Naive B cell (primary cell): ENCODE measurements around the gene BEAN1. TPM values are rescaled to one million over a fixed set of nuclear protein-coding genes. Genes with fewer than 3 reads are reported as not detected.
A peak's percentile ranks its signal among the peaks of the same experiment; 100 is the strongest.
"Not testable (repeated sequence)": the region's sequence is repeated elsewhere in the genome, so short reads cannot be mapped to it uniquely, and the experiment has no call there.

ENCODE experiments used
- ATAC-seq, 2 donors: fragments of 150-1000 bp; cut with Tn5 transposase; 2 replicates each; pipeline ENCODE4 v1.10.0; 2021; ENCODE audit warnings: low read depth in 2 of 2, mild to moderate bottlenecking in 2 of 2, moderate library complexity in 2 of 2
- DNase-seq: peaks from one replicate; pipeline ENCODE4 v3.0.0; 2022
- H3K27ac Mint-ChIP-seq, 6 donors: one replicate each; pipeline ENCODE4 v1.8.0; 2020 to 2022; ENCODE audit warnings: mild to moderate bottlenecking in 6 of 6, mixed read lengths in 6 of 6, moderate library complexity in 5 of 6, inconsistent platforms in 2 of 6
- H3K27me3 Mint-ChIP-seq, 3 donors: one replicate each; pipeline ENCODE4 v1.8.0; 2021 to 2022; ENCODE audit warnings: mixed read lengths in 3 of 3, mild to moderate bottlenecking in 1 of 3
- H3K36me3 Mint-ChIP-seq, 2 donors: one replicate each; pipeline ENCODE4 v1.8.0; 2020 to 2022; ENCODE audit warnings: mixed read lengths in 2 of 2, inconsistent platforms in 1 of 2, mild to moderate bottlenecking in 1 of 2
- H3K4me1 Mint-ChIP-seq, 3 donors: one replicate each; pipeline ENCODE4 v1.8.0; 2020 to 2022; ENCODE audit warnings: mixed read lengths in 3 of 3, inconsistent platforms in 1 of 3, mild to moderate bottlenecking in 1 of 3, moderate library complexity in 1 of 3
- H3K4me3 Mint-ChIP-seq, 8 donors: one replicate each; pipeline ENCODE4 v1.8.0; 2020 to 2022; ENCODE audit warnings: mild to moderate bottlenecking in 8 of 8, mixed read lengths in 8 of 8, moderate library complexity in 8 of 8, inconsistent platforms in 2 of 8
- H3K9me3 Mint-ChIP-seq, 7 donors: one replicate each; pipeline ENCODE4 v1.8.0; 2020 to 2022; ENCODE audit warnings: mixed read lengths in 7 of 7, mild to moderate bottlenecking in 5 of 7, inconsistent platforms in 2 of 7, moderate library complexity in 1 of 7
- polyA plus RNA-seq, 6 donors: library from polyadenylated mRNA; unstranded; fragments of 300-500 nt; fragmentation: Illumina TruSeq; gene quantifications; one replicate each; pipeline ENCODE4 v1.2.3, GENCODE V29; 2021; ENCODE audit warnings: low read depth in 6 of 6

BEAN1 gene
- polyA plus RNA-seq, 6 donors from 2014 or later: not detected

- not testable (repeated sequence) for H3K4me3 Mint-ChIP-seq, H3K36me3 Mint-ChIP-seq, ATAC-seq, H3K9me3 Mint-ChIP-seq, DNase-seq, H3K27ac Mint-ChIP-seq, H3K4me1 Mint-ChIP-seq
- H3K27me3 Mint-ChIP-seq: peaks cover 42 to 88% (median 80%) of the 10 kb centered on the region in 3 donors
Measured at GRCh38 chr16:66465946-66466345, 38.9 kb downstream of the BEAN1 start.

GRCh38 chr16:66466636-66467035, 39.5 kb downstream of the BEAN1 start:
- H3K27me3 Mint-ChIP-seq: peaks cover 39 to 86% (median 76%) of the 10 kb centered on the region in 3 donors
- DNase-seq, H3K27ac Mint-ChIP-seq, H3K9me3 Mint-ChIP-seq, H3K36me3 Mint-ChIP-seq, H3K4me1 Mint-ChIP-seq, ATAC-seq: not testable (repeated sequence)
- H3K4me3 Mint-ChIP-seq: peak overlapping the region in 1 of 8 donors; percentile 63

- Mint-ChIP-seq H3K4me3 (peak overlapping the region in 1 of 8 donors; percentile 66), H3K27ac (no peak overlapping the region), H3K9me3 (peaks cover 0 to 7% (median 4%) of the 10 kb centered on the region in 7 donors), H3K27me3 (peaks cover 34 to 82% (median 75%) of the 10 kb centered on the region in 3 donors), H3K4me1 (peaks cover 0 to 4% (median 0%) of the 10 kb centered on the region in 3 donors), H3K36me3 (no peaks in the 10 kb centered on the region)
- ATAC-seq (no peak), DNase-seq (no peak)
Measured at GRCh38 chr16:66467611-66468010, 40.5 kb downstream of the BEAN1 start.

- Mint-ChIP-seq H3K36me3 (no peaks in the 10 kb centered on the region), H3K9me3 (peaks cover 0 to 7% (median 4%) of the 10 kb centered on the region in 7 donors), H3K4me1 (peaks cover 0 to 4% (median 0%) of the 10 kb centered on the region in 3 donors), H3K4me3 (no peak overlapping the region), H3K27ac (no peak overlapping the region), H3K27me3 (peaks cover 29 to 74% (median 67%) of the 10 kb centered on the region in 3 donors)
- no peak for ATAC-seq
- no peak for DNase-seq
Measured at GRCh38 chr16:66468321-66468965, 41.3 kb downstream of the BEAN1 start.

GRCh38 chr16:66469291-66469946, 42.3 kb downstream of the BEAN1 start:
- ATAC-seq (no peak), DNase-seq (no peak)
- peaks cover 3 to 11% (median 8%) of the 10 kb centered on the region in 3 donors for H3K4me1 Mint-ChIP-seq
- no peak overlapping the region for H3K4me3 Mint-ChIP-seq
- peaks cover 0 to 7% (median 3%) of the 10 kb centered on the region in 7 donors for H3K9me3 Mint-ChIP-seq
- H3K27me3 Mint-ChIP-seq: peaks cover 22 to 66% (median 57%) of the 10 kb centered on the region in 3 donors
- no peaks in the 10 kb centered on the region for H3K36me3 Mint-ChIP-seq
- H3K27ac Mint-ChIP-seq: no peak overlapping the region

GRCh38 chr16:66469947-66470546, 43.0 kb downstream of the BEAN1 start:
- DNase-seq (no peak), ATAC-seq (no peak)
- Mint-ChIP-seq H3K27ac (peak overlapping the region in 2 of 6 donors; percentile 22 to 87), H3K27me3 (peaks cover 22 to 63% (median 57%) of the 10 kb centered on the region in 3 donors), H3K9me3 (peaks cover 0 to 7% (median 3%) of the 10 kb centered on the region in 7 donors), H3K4me1 (peaks cover 9 to 18% (median 14%) of the 10 kb centered on the region in 3 donors), H3K4me3 (peak overlapping the region in 1 of 8 donors; percentile 12), H3K36me3 (no peaks in the 10 kb centered on the region)

GRCh38 chr16:66470556-66470955, 43.5 kb downstream of the BEAN1 start:
- peak overlapping the region in 2 of 6 donors; percentile 22 to 87 for H3K27ac Mint-ChIP-seq
- H3K4me1 Mint-ChIP-seq: peaks cover 10 to 21% (median 19%) of the 10 kb centered on the region in 3 donors
- no peaks in the 10 kb centered on the region for H3K36me3 Mint-ChIP-seq
- H3K27me3 Mint-ChIP-seq: peaks cover 22 to 58% (median 57%) of the 10 kb centered on the region in 3 donors
- H3K9me3 Mint-ChIP-seq: peaks cover 0 to 7% (median 3%) of the 10 kb centered on the region in 7 donors
- DNase-seq: no peak
- no peak for ATAC-seq
- peak overlapping the region in 1 of 8 donors; percentile 12 for H3K4me3 Mint-ChIP-seq

- no peaks in the 10 kb centered on the region for H3K36me3 Mint-ChIP-seq
- H3K4me1 Mint-ChIP-seq: peaks cover 10 to 21% (median 19%) of the 10 kb centered on the region in 3 donors
- H3K4me3 Mint-ChIP-seq: no peak overlapping the region
- H3K27ac Mint-ChIP-seq: no peak overlapping the region
- ATAC-seq: no peak
- H3K27me3 Mint-ChIP-seq: peaks cover 20 to 55% (median 53%) of the 10 kb centered on the region in 3 donors
- H3K9me3 Mint-ChIP-seq: peaks cover 0 to 5% (median 2%) of the 10 kb centered on the region in 7 donors
- no peak for DNase-seq
Measured at GRCh38 chr16:66471264-66471663, 44.2 kb downstream of the BEAN1 start.

GRCh38 chr16:66471716-66472393, 44.8 kb downstream of the BEAN1 start:
- no peaks in the 10 kb centered on the region for H3K36me3 Mint-ChIP-seq
- peaks cover 10 to 21% (median 19%) of the 10 kb centered on the region in 3 donors for H3K4me1 Mint-ChIP-seq
- ATAC-seq (no peak), DNase-seq (no peak)
- H3K9me3 Mint-ChIP-seq: peaks cover 0 to 1% (median 0%) of the 10 kb centered on the region in 7 donors
- peaks cover 17 to 49% (median 49%) of the 10 kb centered on the region in 3 donors for H3K27me3 Mint-ChIP-seq
- no peak overlapping the region for H3K4me3 Mint-ChIP-seq
- H3K27ac Mint-ChIP-seq: no peak overlapping the region

GRCh38 chr16:66473051-66473571, 46.0 kb downstream of the BEAN1 start:
- H3K4me3 Mint-ChIP-seq: no peak overlapping the region
- H3K27ac Mint-ChIP-seq: no peak overlapping the region
- no peak for ATAC-seq
- no peak for DNase-seq
- peaks cover 16 to 21% (median 19%) of the 10 kb centered on the region in 3 donors for H3K4me1 Mint-ChIP-seq
- no peaks in the 10 kb centered on the region for H3K36me3 Mint-ChIP-seq
- H3K9me3 Mint-ChIP-seq: peaks cover 0 to 1% (median 0%) of the 10 kb centered on the region in 7 donors
- H3K27me3 Mint-ChIP-seq: peaks cover 10 to 45% (median 44%) of the 10 kb centered on the region in 3 donors

GRCh38 chr16:66473654-66474519, 46.8 kb downstream of the BEAN1 start:
- no peak for DNase-seq
- H3K4me3 Mint-ChIP-seq: no peak overlapping the region
- H3K27ac Mint-ChIP-seq: no peak overlapping the region
- peaks cover 13 to 38% (median 36%) of the 10 kb centered on the region in 3 donors for H3K27me3 Mint-ChIP-seq
- no peaks in the 10 kb centered on the region for H3K9me3 Mint-ChIP-seq
- ATAC-seq: no peak
- H3K4me1 Mint-ChIP-seq: peaks cover 21 to 26% (median 25%) of the 10 kb centered on the region in 3 donors
- no peaks in the 10 kb centered on the region for H3K36me3 Mint-ChIP-seq

GRCh38 chr16:66474750-66475199, 47.7 kb downstream of the BEAN1 start:
- H3K4me3 Mint-ChIP-seq: peak overlapping the region in 1 of 8 donors; percentile 48
- peak; percentile 96 to 97 for ATAC-seq
- peaks cover 8 to 29% (median 27%) of the 10 kb centered on the region in 3 donors for H3K27me3 Mint-ChIP-seq
- H3K9me3 Mint-ChIP-seq: no peaks in the 10 kb centered on the region
- H3K27ac Mint-ChIP-seq: peak overlapping the region; percentile 31 to 99 (median 54)
- DNase-seq: peak; percentile 76
- no peaks in the 10 kb centered on the region for H3K36me3 Mint-ChIP-seq
- H3K4me1 Mint-ChIP-seq: peaks cover 23 to 31% (median 26%) of the 10 kb centered on the region in 3 donors
